SK-MEL-5 (cell line): Measurements from ENCODE around the gene ISG15. TPM values are rescaled to one million over a fixed set of nuclear protein-coding genes. Genes with fewer than 3 reads are reported as not detected.
"Not testable (repeated sequence)": the region's sequence is repeated elsewhere in the genome, so short reads cannot be mapped to it uniquely, and the experiment has no call there.

ENCODE experiments used
- DNase-seq: peaks from one replicate; pipeline ENCODE4 v3.0.0-alpha.2; 2016; ENCODE audit warnings: low read depth, low spot score
- in situ Hi-C: cut with HindIII; loops from 2 replicates; pipeline ENCODE4 v1.10.0; 2016; ENCODE audit warnings: low sequenced_read_pairs, high pct_unique_total_duplicates, low pct_unique_long_range_greater_than_20kb
- total RNA-seq: library from RNA; depleted of rRNA; stranded (reverse); fragments of >200 nt; shearing (Covaris generic); gene quantifications from 2 replicates; pipeline ENCODE4 v1.2.3, GENCODE V29; 2014

The ISG15 gene
- total RNA-seq, 1 experiment from 2014 or later = 6.2 TPM

GRCh38 chr1:1001057-1001783, 12.1 kb upstream of the ISG15 start:
- DNase-seq = no peak
- in situ Hi-C loops = no loop called here

- DNase-seq = no peak
- in situ Hi-C loops = no loop called here
These were observed 9.5 kb upstream of the ISG15 start for GRCh38 chr1:1003618-1004419.

- no peak for DNase-seq
- in situ Hi-C loops = no loop called here
These were observed 8.9 kb upstream of the ISG15 start for GRCh38 chr1:1004420-1004779.

GRCh38 chr1:1004780-1005697, 8.3 kb upstream of the ISG15 start:
- no peak for DNase-seq
- in situ Hi-C loops = no loop called here

GRCh38 chr1:1005774-1006304, 7.5 kb upstream of the ISG15 start:
- no peak for DNase-seq
- in situ Hi-C loops = no loop called here

- no peak for DNase-seq
- in situ Hi-C loops = no loop called here
These were observed 6.8 kb upstream of the ISG15 start for GRCh38 chr1:1006305-1007159.

GRCh38 chr1:1010131-1010530, 3.2 kb upstream of the ISG15 start:
- in situ Hi-C loops = not testable (repeated sequence)

GRCh38 chr1:1011396-1011949, 1.8 kb upstream of the ISG15 start:
- DNase-seq = no peak
- in situ Hi-C loops = no loop called here

More at GRCh38 chr1:1010131-1010530, 3.2 kb upstream of the ISG15 start:
- not testable (repeated sequence) for DNase-seq

- in situ Hi-C loops, DNase-seq: not testable (repeated sequence)
These were observed 577 bp upstream of the ISG15 start for GRCh38 chr1:1012736-1013104.

GRCh38 chr1:1013922-1014648, 788 bp downstream of the ISG15 start:
- in situ Hi-C loops = no loop called here
- no peak for DNase-seq

- in situ Hi-C loops = no loop called here
- no peak for DNase-seq
These were observed 1.7 kb downstream of the ISG15 start for GRCh38 chr1:1014799-1015681.

- DNase-seq, in situ Hi-C loops: not testable (repeated sequence)
These were observed 4.4 kb downstream of the ISG15 start for GRCh38 chr1:1017397-1018320.

GRCh38 chr1:1018321-1018685, 5.0 kb downstream of the ISG15 start:
- in situ Hi-C loops, DNase-seq: not testable (repeated sequence)
